GM23248 (cell line): ENCODE data around the gene PAX7. TPM values are rescaled to one million over a fixed set of nuclear protein-coding genes. Genes with fewer than 3 reads are reported as not detected.

ENCODE experiments used
- DNase-seq: peaks from one replicate; pipeline ENCODE4 v3.0.0-alpha.2; 2015
- H2AFZ ChIP-seq: fragments of 200-600 bp; sonication (generic); 2 replicates; pipeline ENCODE4 v1.6.1; 2016; ENCODE audit warnings: antibody characterized with exemption
- H3F3A ChIP-seq: fragments of 200-600 bp; sonication (generic); 2 replicates; pipeline ENCODE4 v1.6.1; 2016; ENCODE audit warnings: mild to moderate bottlenecking, antibody characterized with exemption, mixed run types; ENCODE audit not compliant: insufficient read depth
- H3K27ac ChIP-seq: fragments of 200-600 bp; sonication (generic); 2 replicates; pipeline ENCODE4 v1.5.1; 2016; ENCODE audit warnings: mild to moderate bottlenecking
- H3K27me3 ChIP-seq: fragments of 200-600 bp; sonication (generic); replicated peaks from 2 replicates; pipeline ENCODE4 v1.6.1; 2016; ENCODE audit warnings: mild to moderate bottlenecking; ENCODE audit not compliant: insufficient read depth
- H3K36me3 ChIP-seq: fragments of 200-600 bp; sonication (generic); 2 replicates; pipeline ENCODE4 v1.6.1; 2016; ENCODE audit warnings: low read depth, mild to moderate bottlenecking
- H3K4me1 ChIP-seq: fragments of 200-600 bp; sonication (generic); 2 replicates; pipeline ENCODE4 v1.6.1; 2016; ENCODE audit warnings: mild to moderate bottlenecking; ENCODE audit not compliant: insufficient read depth
- H3K4me2 ChIP-seq: fragments of 200-600 bp; sonication (generic); one replicate; pipeline ENCODE4 v1.6.1; 2016; ENCODE audit warnings: mild to moderate bottlenecking; ENCODE audit not compliant: unreplicated experiment
- H3K4me3 ChIP-seq: fragments of 200-600 bp; sonication (generic); 2 replicates; pipeline ENCODE4 v1.5.1; 2016; ENCODE audit warnings: mild to moderate bottlenecking
- H3K79me2 ChIP-seq: fragments of 200-600 bp; sonication (generic); 2 replicates; pipeline ENCODE4 v1.6.1; 2016; ENCODE audit warnings: mild to moderate bottlenecking; ENCODE audit not compliant: insufficient read depth
- H3K9ac ChIP-seq: fragments of 200-600 bp; sonication (generic); 2 replicates; pipeline ENCODE4 v1.6.1; 2016; ENCODE audit warnings: mild to moderate bottlenecking
- H3K9me2 ChIP-seq: fragments of 200-600 bp; sonication (generic); 2 replicates; pipeline ENCODE4 v1.6.1; 2016; ENCODE audit warnings: mixed run types, mild to moderate bottlenecking, moderate library complexity; ENCODE audit not compliant: insufficient read depth
- H3K9me3 ChIP-seq: fragments of 200-600 bp; sonication (generic); one replicate; pipeline ENCODE4 v1.6.1; 2017; ENCODE audit warnings: low read depth
- H4K20me1 ChIP-seq: fragments of 200-600 bp; sonication (generic); 2 replicates; pipeline ENCODE4 v1.6.0; 2016; ENCODE audit not compliant: insufficient read depth
- EZH2 ChIP-seq: fragments of 200-600 bp; sonication (generic); IDR thresholded peaks from 2 replicates; pipeline ENCODE4 v1.6.1; 2018; ENCODE audit warnings: antibody characterized with exemption, mild to moderate bottlenecking; ENCODE audit not compliant: insufficient read depth, poor library complexity, severe bottlenecking
- EZH2phosphoT487 ChIP-seq: fragments of 200-600 bp; sonication (generic); IDR thresholded peaks from 2 replicates; pipeline ENCODE4 v1.6.1; 2018; ENCODE audit warnings: antibody characterized with exemption, moderate library complexity, mild to moderate bottlenecking, low read depth; ENCODE audit not compliant: insufficient read depth
- WGBS, 2 experiments: methylation state at CpG; one replicate each; pipeline ENCODE4 v1.1.6; 2015 to 2017; ENCODE audit warnings: low lambda C conversion rate in 2 of 2, low coverage in 1 of 2; ENCODE audit errors: missing lambda C conversion rate in 2 of 2; 5-methylcytosine and 5-hydroxymethylcytosine counted together
- in situ Hi-C: fragments of 300-500 bp; cut with MboI; formaldehyde crosslinking; loops from 2 replicates; pipeline ENCODE4 v1.15.0; 2020
- polyA plus RNA-seq: library from polyadenylated mRNA; unstranded; fragments of >200 nt; fragmentation: Nextera tagmentation; extraction: Ambion mirVana; gene quantifications from 2 replicates; pipeline ENCODE4 v1.2.1, GENCODE V29; 2016
- total RNA-seq: library from RNA; depleted of rRNA; stranded (reverse); fragments of >200 nt; shearing (Covaris generic); gene quantifications from 2 replicates; pipeline ENCODE4 v1.2.3, GENCODE V29; 2014

The PAX7 gene
- total and polyA plus RNA-seq, 2 experiments from 2014 or later, result not detected

- no peaks in the 10 kb centered on the region for H4K20me1 ChIP-seq
- H3K9me3 ChIP-seq, result no peaks in the 10 kb centered on the region
- no peaks in the 10 kb centered on the region for H3K4me1 ChIP-seq
- H3K27ac ChIP-seq, result no peak overlapping the region
- H3K9me2 ChIP-seq, result no peaks in the 10 kb centered on the region
- no peak overlapping the region for H3K4me2 ChIP-seq
- H3K27me3 ChIP-seq, result 0 out of 2 replicates have a peak, but pooled peaks cover 11% of the 10 kb centered on the region
- DNase-seq, result no peak
- H3F3A ChIP-seq, result no peaks in the 10 kb centered on the region
- H3K79me2 ChIP-seq, result no peaks in the 10 kb centered on the region
- TF ChIP-seq EZH2phosphoT487, result no peak
- TF ChIP-seq EZH2, result no peak
- no peak overlapping the region for H3K4me3 ChIP-seq
- in situ Hi-C loops, result loop anchor here (25.0 kb wide), 1 partner anchor 926 kb away; no protein-coding TSS in a partner anchor
- H3K36me3 ChIP-seq, result no peaks in the 10 kb centered on the region
- 54 to 56% methylated on average over 9 of the region's 9 CpGs for WGBS, 2 experiments
- H3K9ac ChIP-seq, result no peak overlapping the region
- H2AFZ ChIP-seq, result no peak overlapping the region
These were observed 42.6 kb upstream of the PAX7 start for GRCh38 chr1:18588093-18588492.

GRCh38 chr1:18592368-18592767 is 38.3 kb upstream of the PAX7 start:
- 14 to 28% methylated on average over 1 of the region's 1 CpG for whole genome bisulfite sequencing, 2 experiments
- TF ChIP-seq EZH2phosphoT487 (no peak), EZH2 (no peak)

GRCh38 chr1:18597160-18598042 is 33.2 kb upstream of the PAX7 start:
- TF ChIP-seq EZH2phosphoT487, result no peak
- no peak for TF ChIP-seq EZH2
- Histone ChIP-seq H3F3A (no peaks in the 10 kb centered on the region), H3K9me3 (no peaks in the 10 kb centered on the region), H3K9ac (no peak overlapping the region), H3K4me1 (no peaks in the 10 kb centered on the region), H3K9me2 (no peaks in the 10 kb centered on the region), H3K27ac (no peak overlapping the region), H3K4me3 (no peak overlapping the region), H3K36me3 (no peaks in the 10 kb centered on the region), H4K20me1 (no peaks in the 10 kb centered on the region), H2AFZ (no peak overlapping the region), H3K27me3 (peaks cover 5% of the 10 kb centered on the region; the same call in 1 of the 2 replicates), H3K79me2 (no peaks in the 10 kb centered on the region), H3K4me2 (no peak overlapping the region)
- in situ Hi-C loops, result loop anchor here (25.0 kb wide), 1 partner anchor 935 kb away; no protein-coding TSS in a partner anchor
- DNase-seq, result peak; percentile 63
- 14% methylated on average over 19 to 20 of the region's 20 CpGs for WGBS, 2 experiments

More at GRCh38 chr1:18592368-18592767, 38.3 kb upstream of the PAX7 start:
- Histone ChIP-seq H3K36me3 (no peaks in the 10 kb centered on the region), H3K4me1 (no peaks in the 10 kb centered on the region), H3K9ac (no peak overlapping the region), H3K4me2 (no peak overlapping the region), H3K9me2 (no peaks in the 10 kb centered on the region), H2AFZ (no peak overlapping the region), H3K27ac (no peak overlapping the region), H4K20me1 (no peaks in the 10 kb centered on the region), H3K9me3 (no peaks in the 10 kb centered on the region), H3F3A (no peaks in the 10 kb centered on the region), H3K79me2 (no peaks in the 10 kb centered on the region), H3K27me3 (0 out of 2 replicates have a peak, but pooled peaks cover 9% of the 10 kb centered on the region), H3K4me3 (no peak overlapping the region)
- no peak for DNase-seq
- in situ Hi-C loops, result loop anchor here (5.0 to 25.0 kb wide), 2 partner anchors 230 to 930 kb away; no protein-coding TSS in a partner anchor

- Histone ChIP-seq H3K9me3 (no peaks in the 10 kb centered on the region), H3K9me2 (no peaks in the 10 kb centered on the region), H3F3A (no peaks in the 10 kb centered on the region), H3K4me2 (no peak overlapping the region), H3K4me1 (no peaks in the 10 kb centered on the region), H4K20me1 (no peaks in the 10 kb centered on the region), H3K27ac (no peak overlapping the region), H3K27me3 (peaks cover 5% of the 10 kb centered on the region; the same call in 1 of the 2 replicates), H3K36me3 (no peaks in the 10 kb centered on the region), H2AFZ (no peak overlapping the region), H3K4me3 (no peak overlapping the region), H3K9ac (no peak overlapping the region), H3K79me2 (no peaks in the 10 kb centered on the region)
- in situ Hi-C loops, result loop anchor here (25.0 kb wide), 1 partner anchor 937 kb away; no protein-coding TSS in a partner anchor
- 2% methylated on average over 12 of the region's 12 CpGs for WGBS, 2 experiments
- DNase-seq, result no peak
- TF ChIP-seq EZH2phosphoT487 (no peak), EZH2 (no peak)
These were observed 31.6 kb upstream of the PAX7 start for GRCh38 chr1:18599086-18599485.
